ENCODE measurements around the gene AHNAK.

The AHNAK gene

DNA sequence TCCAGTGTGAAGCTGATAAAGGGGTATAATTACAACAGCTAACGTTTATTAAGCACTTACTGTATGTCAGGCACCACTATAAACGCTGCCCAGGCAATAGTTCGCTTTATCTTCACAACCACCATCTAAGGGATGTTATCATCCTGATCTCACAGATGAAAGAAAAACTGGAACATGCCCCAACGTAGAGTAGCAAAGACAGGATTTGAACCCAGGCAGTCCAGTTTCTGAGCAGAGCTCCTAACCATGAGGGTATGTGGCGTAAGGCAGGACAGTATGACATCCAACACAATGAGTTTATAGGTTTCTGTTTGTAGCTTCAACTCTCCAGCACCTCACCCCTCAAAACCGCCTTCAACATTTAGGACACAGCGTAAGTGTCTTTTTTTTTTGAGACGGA lies 59.5 kb downstream of the AHNAK start:
- H3K4me1 ChIP-seq (ENCODE audit: insufficient read depth, low read length, severe bottlenecking), result no peaks in the 10 kb centered on the region
- no peaks in the 10 kb centered on the region for H4K20me1 ChIP-seq (ENCODE audit: insufficient read depth, low read length)
- no peak overlapping the region for H3K4me2 ChIP-seq (ENCODE audit: low read length)
- no peaks in the 10 kb centered on the region for H3K9me2 ChIP-seq (ENCODE audit: low read depth, low read length)
- H3K4me3 ChIP-seq (ENCODE audit: low read depth, low read length, poor library complexity, severe bottlenecking), result no peak overlapping the region
- no peaks in the 10 kb centered on the region for H3K9me3 ChIP-seq (ENCODE audit: low read length)
- H2AFZ ChIP-seq (ENCODE audit: low read length), result no peak overlapping the region
- H3K27me3 ChIP-seq (ENCODE audit: insufficient read depth, low read length), result peaks cover 7% of the 10 kb centered on the region; the same call in 1 of the 2 replicates
- TF ChIP-seq CTCF (IDR thresholded peaks at IDR 0.05; ENCODE audit: low read length), result no peak
- TF ChIP-seq EZH2 (IDR thresholded peaks at IDR 0.05; ENCODE audit: borderline replicate concordance, low read length), result no peak
- H3K79me2 ChIP-seq (ENCODE audit: insufficient read depth, low read length), result no peaks in the 10 kb centered on the region
- no peaks in the 10 kb centered on the region for H3K36me3 ChIP-seq (ENCODE audit: insufficient read depth, low read length)
- no peaks in the 10 kb centered on the region for H3F3A ChIP-seq (ENCODE audit: insufficient read depth, low read length)
- no peak overlapping the region for H3K27ac ChIP-seq (ENCODE audit: low read depth, low read length, poor library complexity, severe bottlenecking)
- no peak overlapping the region for H3K9ac ChIP-seq (ENCODE audit: low read length)

GRCh38 chr11:62484352-62484751 lies 62.3 kb downstream of the AHNAK start:
- no peak overlapping the region for H3K9ac ChIP-seq (ENCODE audit: low read length)
- no peak overlapping the region for H2AFZ ChIP-seq (ENCODE audit: low read length)
- no peaks in the 10 kb centered on the region for H3K9me2 ChIP-seq (ENCODE audit: low read depth, low read length)
- no peak overlapping the region for H3K4me3 ChIP-seq (ENCODE audit: low read depth, low read length, poor library complexity, severe bottlenecking)
- TF ChIP-seq CTCF (IDR thresholded peaks at IDR 0.05; ENCODE audit: low read length), result no peak
- no peak for TF ChIP-seq EZH2 (IDR thresholded peaks at IDR 0.05; ENCODE audit: borderline replicate concordance, low read length)
- no peaks in the 10 kb centered on the region for H3K36me3 ChIP-seq (ENCODE audit: insufficient read depth, low read length)
- no peaks in the 10 kb centered on the region for H3K4me1 ChIP-seq (ENCODE audit: insufficient read depth, low read length, severe bottlenecking)
- no peaks in the 10 kb centered on the region for H3K9me3 ChIP-seq (ENCODE audit: low read length)
- H3K27ac ChIP-seq (ENCODE audit: low read depth, low read length, poor library complexity, severe bottlenecking), result no peak overlapping the region
- H3F3A ChIP-seq (ENCODE audit: insufficient read depth, low read length), result no peaks in the 10 kb centered on the region
- H3K4me2 ChIP-seq (ENCODE audit: low read length), result no peak overlapping the region
- no peaks in the 10 kb centered on the region for H4K20me1 ChIP-seq (ENCODE audit: insufficient read depth, low read length)
- no peaks in the 10 kb centered on the region for H3K79me2 ChIP-seq (ENCODE audit: insufficient read depth, low read length)
- H3K27me3 ChIP-seq (ENCODE audit: insufficient read depth, low read length), result peaks cover 7% of the 10 kb centered on the region; the same call in 1 of the 2 replicates

- Histone ChIP-seq H3K27me3 (ENCODE audit: insufficient read depth, low read length) (peaks cover 7% of the 10 kb centered on the region; the same call in 1 of the 2 replicates), H3K36me3 (ENCODE audit: insufficient read depth, low read length) (no peaks in the 10 kb centered on the region), H3K9me3 (ENCODE audit: low read length) (no peaks in the 10 kb centered on the region), H3F3A (ENCODE audit: insufficient read depth, low read length) (no peaks in the 10 kb centered on the region), H3K79me2 (ENCODE audit: insufficient read depth, low read length) (no peaks in the 10 kb centered on the region), H3K4me2 (ENCODE audit: low read length) (no peak overlapping the region), H3K4me1 (ENCODE audit: insufficient read depth, low read length, severe bottlenecking) (no peaks in the 10 kb centered on the region), H3K9me2 (ENCODE audit: low read depth, low read length) (no peaks in the 10 kb centered on the region), H3K4me3 (ENCODE audit: low read depth, low read length, poor library complexity, severe bottlenecking) (no peak overlapping the region), H4K20me1 (ENCODE audit: insufficient read depth, low read length) (no peaks in the 10 kb centered on the region), H3K9ac (ENCODE audit: low read length) (no peak overlapping the region), H3K27ac (ENCODE audit: low read depth, low read length, poor library complexity, severe bottlenecking) (no peak overlapping the region), H2AFZ (ENCODE audit: low read length) (no peak overlapping the region)
- TF ChIP-seq EZH2 (IDR thresholded peaks at IDR 0.05; ENCODE audit: borderline replicate concordance, low read length) (no peak), CTCF (IDR thresholded peaks at IDR 0.05; ENCODE audit: low read length) (no peak)
These were observed 63.9 kb downstream of the AHNAK start for GRCh38 chr11:62482753-62483152.
